GM12801 (cell line): Measurements from ENCODE around the gene ASB4.

Experiments
- CTCF ChIP-seq: IDR thresholded peaks from one replicate; pipeline ENCODE4 v1.5.1; 2011; ENCODE audit warnings: control low read depth; ENCODE audit not compliant: insufficient read length; ENCODE audit errors: extremely low read depth

The ASB4 gene

GRCh38 chr7:95520136-95520535, 34.4 kb downstream of the ASB4 start:
- TF ChIP-seq CTCF = no peak

GRCh38 chr7:95525503-95525902, 39.8 kb downstream of the ASB4 start:
- no peak for TF ChIP-seq CTCF

GRCh38 chr7:95526128-95526738, 40.5 kb downstream of the ASB4 start:
- TF ChIP-seq CTCF = no peak

GRCh38 chr7:95527033-95527775, 41.5 kb downstream of the ASB4 start:
- TF ChIP-seq CTCF = no peak

- no peak for TF ChIP-seq CTCF
Observed at GRCh38 chr7:95527776-95528250, 42.1 kb downstream of the ASB4 start.

- TF ChIP-seq CTCF = no peak
Observed at GRCh38 chr7:95529701-95530100, 44.0 kb downstream of the ASB4 start.

GRCh38 chr7:95530881-95531280, 45.1 kb downstream of the ASB4 start:
- no peak for TF ChIP-seq CTCF
